GM12878 (cell line): ENCODE data around the gene MOCS1.

Source experiments
- CREM ChIP-seq: IDR thresholded peaks from 2 replicates; pipeline ENCODE4 v1.6.1; 2014; ENCODE audit warnings: antibody characterized with exemption, low read depth
- CTCF ChIP-seq, 3 experiments: IDR thresholded peaks in 2 of 3; conservative IDR thresholded peaks in 1 of 3; 2 replicates each; pipeline ENCODE4 v1.5.1; 2011; ENCODE audit warnings: low read depth in 3 of 3, low read length in 3 of 3, mild to moderate bottlenecking in 3 of 3, control low read depth in 2 of 3, moderate library complexity in 2 of 3, inconsistent platforms in 1 of 3, mixed read lengths in 1 of 3; ENCODE audit not compliant: control insufficient read depth in 2 of 3, insufficient read depth in 1 of 3; ENCODE audit errors: extremely low read depth in 1 of 3
- DPF2 ChIP-seq: fragments of 450-650 bp; IDR thresholded peaks from 2 replicates; pipeline ENCODE4 v1.6.1; 2017; ENCODE audit warnings: mild to moderate bottlenecking
- FOXM1 ChIP-seq: IDR thresholded peaks from 2 replicates; pipeline ENCODE4 v1.6.1; 2012; ENCODE audit warnings: low read depth, mild to moderate bottlenecking, inconsistent platforms, low read length, moderate library complexity
- HCFC1 ChIP-seq: fragments of 150-350 bp; IDR thresholded peaks from 2 replicates; pipeline ENCODE4 v1.6.1; 2014; ENCODE audit warnings: low read length
- JUND ChIP-seq: IDR thresholded peaks from 2 replicates; pipeline ENCODE4 v1.6.1; 2012; ENCODE audit warnings: low read depth, mild to moderate bottlenecking, low read length, improper control_type of control experiment, moderate library complexity
- MYC ChIP-seq: IDR thresholded peaks from 2 replicates; pipeline ENCODE4 v1.6.1; 2011; ENCODE audit warnings: mild to moderate bottlenecking, low read length, moderate library complexity, inconsistent platforms; ENCODE audit not compliant: insufficient read depth, insufficient replicate concordance, insufficient read length, severe bottlenecking
- NR2C2 ChIP-seq: IDR thresholded peaks from 2 replicates; pipeline ENCODE4 v1.6.1; 2011; ENCODE audit warnings: borderline replicate concordance, low read depth; ENCODE audit not compliant: control insufficient read depth, insufficient read length
- PAX8 ChIP-seq: fragments of 450-650 bp; IDR thresholded peaks from 2 replicates; pipeline ENCODE4 v1.6.1; 2017; ENCODE audit warnings: mild to moderate bottlenecking, moderate library complexity
- PKNOX1 ChIP-seq: fragments of 450-650 bp; IDR thresholded peaks from 2 replicates; pipeline ENCODE4 v1.6.1; 2016; ENCODE audit warnings: mild to moderate bottlenecking
- RFX5 ChIP-seq: IDR thresholded peaks from 2 replicates; pipeline ENCODE4 v1.6.1; 2011; ENCODE audit warnings: low read depth, low read length, improper control_type of control experiment
- SUZ12 ChIP-seq: fragments of 200-600 bp; sonication (generic); IDR thresholded peaks from one replicate; pipeline ENCODE4 v1.6.1; 2018; ENCODE audit warnings: antibody characterized with exemption, mild to moderate bottlenecking; ENCODE audit not compliant: unreplicated experiment

- TF ChIP-seq HCFC1 = no peak
- TF ChIP-seq RFX5 = no peak
- no peak for TF ChIP-seq MYC
- TF ChIP-seq NR2C2 = no peak
- TF ChIP-seq FOXM1 = no peak
- no peak for TF ChIP-seq SUZ12
- TF ChIP-seq PAX8 = no peak
- no peak for TF ChIP-seq CREM
- TF ChIP-seq CTCF (IDR thresholded peaks at IDR 0.05 in 2 of 3, conservative IDR thresholded peaks at IDR 0.05 in 1 of 3; ENCODE audit: control insufficient read depth in 2 of 3, extremely low read depth in 1 of 3, insufficient read depth in 1 of 3, low read depth in 3 of 3, low read length in 3 of 3) = no peak
- TF ChIP-seq PKNOX1 = no peak
- no peak for TF ChIP-seq JUND
- no peak for TF ChIP-seq DPF2
Measured at GRCh38 chr6:39911513-39912125, 22.6 kb downstream of the MOCS1 start.
